HG02571 (cell line): Measurements from ENCODE around the gene COMMD3.
"Not testable (repeated sequence)": the region's sequence is repeated elsewhere in the genome, so short reads cannot be mapped to it uniquely, and the experiment has no call there.

ENCODE experiments used
- ATAC-seq: cut with Tn5 transposase; IDR thresholded peaks from one replicate; pipeline ENCODE4 v1.9.1; 2021; ENCODE audit warnings: mild to moderate bottlenecking, moderate library complexity; ENCODE audit not compliant: unreplicated experiment

The COMMD3 gene

DNA sequence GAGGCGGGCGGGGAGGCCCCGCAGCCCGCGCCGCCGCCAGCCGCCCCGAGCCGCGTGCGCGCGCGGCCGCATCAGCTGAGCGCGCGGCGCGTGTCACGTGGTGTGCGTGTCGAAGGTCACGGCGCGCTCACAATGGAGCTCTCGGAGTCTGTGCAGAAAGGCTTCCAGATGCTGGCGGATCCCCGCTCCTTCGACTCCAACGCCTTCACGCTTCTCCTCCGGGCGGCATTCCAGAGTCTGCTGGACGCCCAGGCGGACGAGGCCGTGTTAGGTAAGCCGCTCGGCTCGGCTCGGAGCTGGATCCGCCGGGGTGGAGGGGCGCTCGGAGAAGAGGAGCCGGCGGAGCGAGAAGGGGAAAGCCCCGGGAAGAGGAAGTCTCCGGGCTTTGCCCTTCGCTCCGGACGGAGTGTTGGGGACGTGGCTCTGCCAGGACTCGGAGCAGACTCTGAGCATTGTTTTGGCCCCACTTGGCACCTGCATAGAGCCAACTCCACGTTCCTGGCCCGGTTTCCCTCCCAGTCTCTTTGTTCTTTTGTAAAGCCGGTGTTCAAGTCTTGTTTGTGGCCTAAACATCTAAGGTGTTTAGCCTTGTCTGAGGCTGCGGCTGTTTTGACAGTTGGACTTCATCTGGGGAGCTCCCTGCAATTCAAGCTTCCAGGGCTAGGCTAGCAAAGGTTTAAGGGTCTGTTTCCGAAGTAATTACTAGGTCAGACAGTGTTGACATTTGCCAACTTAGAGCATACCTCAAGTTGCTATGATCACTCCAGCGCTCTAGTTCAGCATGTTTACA lies at the start of gene COMMD3:
COMMD3 (plus strand) TSS at position 103 of the 790 bp plus-strand sequence; CDS start at position 133, 30 bp downstream.
- peak; percentile 61 for ATAC-seq

DNA sequence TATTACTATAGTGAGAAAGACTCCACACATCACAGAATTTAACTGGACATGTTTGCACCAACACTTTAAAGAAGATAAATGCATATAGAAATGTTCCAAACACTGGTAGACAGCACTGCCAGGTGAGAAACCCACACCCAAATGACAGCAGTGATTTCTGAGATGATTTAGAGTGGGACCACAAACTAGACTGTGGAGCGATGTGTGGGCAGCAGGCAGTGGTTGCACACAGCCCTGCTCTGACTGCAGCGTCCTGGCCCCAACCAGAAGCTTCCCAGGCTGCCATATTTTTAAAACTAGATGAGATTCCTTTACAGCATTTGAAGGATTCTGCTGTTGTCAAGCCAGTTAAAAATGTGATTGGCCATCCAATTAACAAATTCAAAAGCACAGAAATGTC lies 47.7 kb upstream of the COMMD3 start:
- ATAC-seq, result no peak

DNA sequence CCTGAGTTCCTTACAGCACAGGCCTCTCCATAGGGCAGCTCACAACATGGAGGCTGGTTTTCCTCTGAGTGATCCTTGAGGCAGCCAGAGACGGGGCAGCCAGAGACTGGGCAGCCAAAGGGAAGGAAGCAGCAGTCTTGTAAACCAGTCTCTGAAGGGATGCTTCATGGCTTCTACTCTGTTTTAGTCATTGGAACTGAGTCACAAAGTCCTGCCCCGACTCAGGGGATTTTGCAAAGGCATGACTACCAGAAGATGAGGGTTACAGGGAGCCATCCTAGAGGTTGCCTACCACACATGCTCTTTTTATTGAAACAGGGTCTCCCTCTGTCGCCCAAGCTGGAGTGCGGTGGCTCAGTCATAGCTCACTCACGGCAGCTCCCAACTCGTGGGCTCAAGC lies 44.4 kb upstream of the COMMD3 start:
- no peak for ATAC-seq

DNA sequence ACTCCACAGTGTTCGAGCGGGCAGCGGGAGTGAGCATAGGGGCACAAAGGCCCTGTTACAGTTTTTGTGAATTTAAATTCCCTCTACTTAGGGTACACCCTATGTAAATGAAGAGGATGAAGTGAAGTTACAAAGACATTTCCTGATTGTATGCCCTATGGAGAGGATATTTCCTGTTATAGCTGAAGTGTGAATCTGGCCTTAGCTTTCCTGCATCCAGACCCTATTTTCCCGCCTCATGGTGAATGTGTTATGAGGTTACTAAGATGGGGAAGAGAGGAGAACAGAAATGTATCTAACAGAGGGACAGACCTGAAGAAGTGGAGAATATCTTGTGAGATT lies 37.8 kb upstream of the COMMD3 start:
- no peak for ATAC-seq

DNA sequence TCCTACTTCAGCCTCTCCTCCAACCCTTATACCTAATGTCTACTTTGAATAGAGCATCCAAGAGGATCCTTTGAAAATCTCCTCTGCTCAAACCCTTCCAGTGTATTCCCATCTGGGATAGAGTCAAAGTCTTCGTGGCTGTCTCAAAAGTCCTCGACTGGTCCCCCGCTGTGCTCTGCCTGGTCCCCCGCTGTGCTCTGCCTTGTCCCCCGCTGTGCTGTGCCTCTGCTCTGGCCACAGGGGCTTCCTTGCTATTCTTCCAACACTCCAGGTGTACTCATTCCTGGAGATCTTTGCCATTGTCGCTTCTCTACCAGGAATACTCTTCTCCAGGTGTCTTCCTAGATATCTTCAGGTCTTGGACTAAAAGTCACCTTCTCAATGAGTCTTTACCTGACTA lies 36.1 kb upstream of the COMMD3 start:
- ATAC-seq, result no peak

DNA sequence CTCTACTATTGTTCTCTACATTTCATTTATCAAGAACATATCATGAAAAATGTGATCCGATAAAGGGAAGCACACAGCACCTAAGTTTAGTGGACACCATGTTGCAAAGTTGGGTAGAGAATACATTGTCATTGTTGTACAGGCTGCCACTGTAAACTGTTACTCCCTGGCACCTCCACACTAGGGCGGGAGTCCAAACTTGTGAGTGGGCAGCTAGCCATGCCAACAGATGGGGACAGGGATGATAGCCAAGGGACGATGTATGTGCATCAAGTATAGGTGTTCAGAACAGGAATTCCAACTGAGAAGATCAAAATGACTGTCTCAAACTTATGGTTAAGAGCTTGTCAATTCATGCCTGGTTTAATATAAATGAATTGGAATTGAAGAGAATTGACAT lies 31.1 kb upstream of the COMMD3 start:
- no peak for ATAC-seq

DNA sequence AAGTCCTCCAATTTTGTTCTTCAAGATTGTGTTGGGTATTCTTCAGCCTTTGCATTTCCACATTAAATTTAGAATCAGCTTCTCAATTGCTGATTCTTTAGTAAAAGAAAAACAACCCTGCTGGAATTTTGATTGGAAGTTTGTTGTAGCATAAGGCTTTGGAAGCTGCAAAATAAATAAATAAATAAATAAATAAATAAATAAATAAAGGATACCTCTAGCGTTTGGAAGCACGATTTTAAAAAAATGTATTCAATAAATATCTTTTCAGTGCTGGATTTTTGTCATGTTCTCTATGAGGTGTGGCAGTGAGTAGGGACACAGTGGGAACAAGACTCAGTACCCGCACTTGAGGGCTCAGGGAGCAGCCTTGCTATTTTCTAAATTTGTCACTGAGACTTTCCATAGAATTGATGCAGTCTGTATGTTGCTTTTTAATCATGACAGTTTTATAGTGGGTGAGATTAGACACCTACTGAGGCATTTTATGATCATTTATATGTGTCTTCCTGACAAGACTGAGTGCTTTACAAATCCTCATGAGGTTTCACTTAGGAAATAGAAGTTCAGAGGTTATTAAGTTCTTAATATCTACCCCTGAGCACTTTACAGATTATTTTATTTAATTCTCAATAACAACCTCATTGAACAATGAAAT lies 22.3 kb upstream of the COMMD3 start:
- ATAC-seq, result no peak

DNA sequence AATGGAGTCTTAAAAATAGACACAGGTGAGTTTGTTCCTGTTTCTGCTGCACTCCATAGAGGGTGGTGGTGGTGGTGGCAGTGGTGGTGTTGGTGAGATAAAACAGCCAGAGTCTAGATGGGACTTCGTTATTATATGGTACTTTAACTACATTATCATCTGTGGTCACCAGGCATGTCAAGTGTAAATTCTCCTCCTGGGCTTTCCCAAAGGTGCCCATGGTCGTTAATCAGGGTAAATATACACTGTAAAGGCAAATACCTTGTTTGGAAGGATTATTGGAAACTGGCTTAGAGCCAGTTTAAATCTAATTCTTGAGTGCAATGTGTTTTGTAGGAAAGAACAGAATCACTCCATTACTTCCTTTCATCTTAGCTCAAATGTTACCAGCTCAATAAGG lies 21.5 kb upstream of the COMMD3 start:
- ATAC-seq, result no peak

DNA sequence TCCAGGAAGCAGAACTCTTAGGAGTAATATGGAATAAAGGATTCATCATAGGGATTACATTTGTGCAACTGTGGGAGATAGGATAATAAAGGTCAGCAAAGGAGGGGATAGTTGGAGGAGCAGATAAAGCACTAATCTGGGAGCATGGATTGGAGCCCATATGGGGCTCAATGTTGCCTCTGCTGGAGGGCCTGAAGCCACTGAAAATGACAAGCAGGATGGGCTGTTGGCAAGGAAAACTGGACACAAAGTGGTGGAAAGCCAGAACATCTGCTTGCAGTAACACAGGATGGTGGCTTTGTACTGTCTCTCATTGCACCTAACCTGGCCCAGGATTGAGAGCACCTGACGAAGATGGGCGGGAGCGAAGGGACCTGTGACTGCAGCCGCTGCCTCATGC lies 15.0 kb upstream of the COMMD3 start:
- ATAC-seq, result no peak

DNA sequence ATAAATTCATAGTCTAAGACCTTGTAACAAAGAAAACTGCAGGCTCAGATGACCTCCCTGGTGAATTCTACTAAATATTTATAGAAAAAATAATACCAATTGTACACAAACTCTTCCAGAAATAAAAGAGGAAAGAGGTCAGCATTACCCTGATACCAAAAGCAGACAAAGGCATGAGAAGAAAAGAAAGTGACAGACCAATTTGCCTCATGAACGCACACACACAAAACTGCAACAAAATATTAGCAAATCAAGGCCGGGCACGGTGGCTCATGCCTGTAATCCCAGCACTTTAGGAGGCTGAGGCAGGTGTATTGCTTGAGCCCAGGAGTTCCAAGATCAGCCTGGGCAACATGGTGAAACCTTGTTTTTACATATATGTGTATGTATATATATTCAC lies 12.7 kb upstream of the COMMD3 start:
- ATAC-seq, result no peak

DNA sequence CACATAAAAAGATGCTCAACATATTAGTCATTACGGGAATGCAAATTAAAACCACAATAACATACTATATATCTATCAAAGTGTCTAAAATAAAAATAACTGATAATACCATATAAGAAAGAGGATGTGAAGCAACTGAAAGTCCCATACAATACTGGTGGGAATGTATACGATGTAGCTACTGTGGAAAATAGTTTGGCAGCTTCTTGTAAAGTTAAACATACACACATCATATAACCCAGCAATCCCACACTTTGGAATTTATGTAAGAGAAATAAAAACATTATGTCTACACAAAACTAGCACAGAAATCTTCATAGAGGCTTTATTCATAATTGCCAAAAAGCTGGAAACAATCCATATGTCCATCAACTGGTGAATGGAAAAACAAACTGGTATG lies 10.5 kb upstream of the COMMD3 start:
- no peak for ATAC-seq

DNA sequence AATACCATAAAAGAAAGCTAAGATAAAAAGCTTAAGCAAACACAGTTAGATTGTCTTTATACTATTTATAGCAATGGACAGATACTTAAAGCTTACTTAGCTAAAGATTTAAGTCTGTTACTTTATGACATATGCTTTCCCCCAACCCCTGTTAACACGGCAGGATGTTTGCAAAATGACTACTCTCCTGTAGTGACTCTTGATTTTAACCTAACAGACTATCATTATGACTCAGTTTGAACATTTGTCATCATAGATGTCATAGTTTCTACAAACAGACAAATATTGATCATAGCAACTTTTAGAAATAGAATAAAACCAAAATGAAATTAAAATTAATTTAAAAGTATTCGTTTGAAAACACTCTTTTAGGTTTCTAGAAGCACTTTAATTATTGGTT lies 7.8 kb upstream of the COMMD3 start:
- ATAC-seq, result peak; percentile 97

DNA sequence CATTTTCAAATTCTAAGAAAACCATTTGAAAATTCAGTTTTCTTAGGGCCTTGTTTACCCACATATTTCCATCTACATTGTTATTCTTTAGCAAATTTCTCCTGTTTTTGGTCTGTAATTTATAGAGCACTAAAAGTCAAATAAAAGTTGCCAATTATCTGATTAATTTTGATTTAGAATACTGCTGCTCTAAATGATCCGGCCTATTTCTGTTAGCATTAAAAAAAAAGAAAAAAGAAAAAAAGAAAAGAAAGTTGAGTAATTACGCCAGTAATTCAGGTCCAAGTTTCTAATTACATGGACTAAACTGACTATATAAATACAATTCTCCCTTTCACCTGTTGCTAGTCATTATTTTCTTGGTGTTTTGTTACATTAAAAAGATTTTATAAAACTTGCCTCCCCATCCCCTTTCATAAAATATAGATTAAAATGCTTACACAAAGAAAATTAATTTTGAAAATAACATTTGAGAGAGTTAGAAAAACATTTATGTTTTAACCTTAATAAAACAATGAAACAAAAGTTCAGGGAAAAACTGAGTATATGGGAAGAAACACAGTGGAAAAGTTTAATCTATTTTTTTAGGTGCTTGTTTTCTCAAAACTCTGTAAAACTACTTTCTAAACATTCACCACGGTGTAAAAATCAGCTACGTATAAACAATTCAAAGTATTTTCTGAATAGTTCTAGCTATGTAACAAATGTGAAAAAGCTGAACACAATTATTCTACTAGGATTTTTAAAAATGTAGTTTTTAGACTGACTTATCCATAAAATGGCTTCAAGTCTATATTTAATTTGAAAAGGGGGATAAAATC lies 6.8 kb upstream of the COMMD3 start:
- ATAC-seq, result no peak

DNA sequence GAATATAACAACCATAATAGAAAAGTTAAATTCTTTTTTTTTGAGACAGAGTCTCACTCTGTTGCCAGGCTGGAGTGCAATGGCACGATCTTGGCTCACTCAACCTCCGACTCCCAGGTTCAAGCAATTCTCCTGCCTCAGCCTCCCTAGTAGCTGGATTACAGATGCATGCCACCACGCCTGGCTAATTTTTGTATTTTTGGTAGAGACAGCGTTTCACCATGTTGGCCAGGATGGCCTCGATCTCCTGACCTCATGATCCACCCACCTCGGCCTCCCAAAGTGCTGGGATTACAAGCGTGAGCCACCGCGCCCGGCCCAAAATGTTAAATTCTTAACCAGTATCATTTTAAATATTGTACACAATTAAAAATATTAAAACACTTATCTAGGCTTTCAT lies 6.2 kb upstream of the COMMD3 start:
- ATAC-seq, result not testable (repeated sequence)

DNA sequence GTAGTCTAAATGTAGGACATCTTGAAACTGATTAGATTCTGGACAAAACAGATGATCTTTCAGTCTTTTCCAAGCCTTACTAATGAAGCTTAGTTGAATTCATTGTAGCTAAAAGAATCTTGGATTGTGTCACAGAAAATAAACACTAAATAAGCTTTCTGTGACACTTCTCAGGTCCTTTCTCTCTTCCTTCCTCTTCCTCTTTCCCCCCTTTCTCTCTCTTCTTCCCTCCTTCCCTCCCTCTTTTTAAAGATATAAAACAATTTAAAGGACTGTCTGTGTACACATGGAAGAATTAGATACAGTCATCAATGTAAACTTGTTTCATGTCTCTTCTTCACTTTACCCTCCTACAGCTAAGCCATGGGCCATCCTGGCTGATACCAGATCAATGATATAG lies 5.3 kb upstream of the COMMD3 start:
- ATAC-seq, result no peak

DNA sequence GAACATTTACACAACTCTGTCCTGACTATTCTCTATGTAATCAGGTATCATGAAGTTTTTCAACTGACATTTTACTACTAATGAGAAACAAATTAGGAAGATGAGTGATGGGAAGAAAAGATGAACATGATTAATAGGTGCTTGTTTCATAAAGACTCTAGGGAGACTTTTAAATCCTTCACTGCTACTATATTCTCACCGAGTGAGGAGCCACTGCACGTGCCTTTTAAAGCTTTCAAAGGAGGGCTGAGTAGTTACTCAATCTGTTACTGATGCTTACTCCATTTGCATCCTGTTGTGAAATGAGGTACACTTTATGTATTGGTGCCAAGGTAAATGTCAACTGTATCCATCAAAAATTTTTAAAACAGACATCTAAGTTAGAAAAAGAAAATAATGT lies 1.3 kb upstream of the COMMD3 start:
- no peak for ATAC-seq

DNA sequence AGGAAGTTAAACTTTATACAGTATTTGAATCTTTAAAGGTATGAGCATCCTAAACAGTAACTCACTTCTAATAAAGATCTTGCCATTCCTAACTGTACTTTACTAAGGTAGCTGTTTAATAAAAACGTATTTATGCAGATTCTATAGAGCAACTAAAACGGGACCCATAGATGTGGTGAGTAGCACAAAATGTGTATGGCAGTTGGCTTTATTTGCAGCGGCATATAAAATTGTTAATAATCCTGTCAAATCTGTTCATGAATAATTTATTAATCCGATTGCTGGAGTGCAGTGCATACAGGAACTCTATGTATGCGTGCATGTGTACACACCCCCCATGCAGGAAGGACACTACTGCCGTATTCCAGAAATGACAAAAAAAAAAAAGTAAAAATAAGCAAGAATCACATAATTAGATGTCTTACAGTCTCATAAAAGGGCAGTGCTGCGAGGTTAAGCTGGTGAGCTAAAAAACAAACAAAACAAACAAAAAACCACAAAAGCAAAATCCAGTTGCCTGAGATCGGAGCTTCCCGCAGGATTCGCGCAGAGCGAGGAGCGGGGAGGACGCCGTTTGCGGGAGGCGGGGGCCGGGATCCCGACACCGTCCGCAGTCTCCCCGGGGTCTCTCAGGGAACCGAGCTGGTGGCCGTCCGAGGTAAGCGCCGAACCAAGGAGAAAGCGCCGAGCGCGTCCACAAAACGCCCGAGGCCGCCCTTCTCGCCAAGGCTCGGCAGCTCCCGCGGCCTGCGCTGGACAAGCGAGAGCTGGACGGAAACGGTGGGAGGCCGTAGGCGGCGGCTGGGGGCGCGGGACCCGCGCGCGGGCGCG lies 518 bp upstream of the COMMD3 start:
- peak; percentile 20 for ATAC-seq

DNA sequence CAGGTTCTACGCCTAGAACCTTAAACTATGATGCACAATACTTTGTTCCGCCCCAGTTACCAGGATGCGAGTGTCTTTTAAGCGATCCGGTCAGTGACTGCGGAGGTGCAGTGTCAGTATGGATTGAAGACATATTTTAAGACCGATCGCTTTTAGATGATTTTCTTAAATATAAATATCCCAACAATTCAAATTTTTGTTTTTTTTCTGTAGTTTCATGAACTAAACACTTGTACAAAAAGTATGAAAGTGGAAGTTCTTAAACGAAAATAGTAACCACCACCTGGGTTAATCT lies 835 bp downstream of the COMMD3 start:
- peak; percentile 29 for ATAC-seq

DNA sequence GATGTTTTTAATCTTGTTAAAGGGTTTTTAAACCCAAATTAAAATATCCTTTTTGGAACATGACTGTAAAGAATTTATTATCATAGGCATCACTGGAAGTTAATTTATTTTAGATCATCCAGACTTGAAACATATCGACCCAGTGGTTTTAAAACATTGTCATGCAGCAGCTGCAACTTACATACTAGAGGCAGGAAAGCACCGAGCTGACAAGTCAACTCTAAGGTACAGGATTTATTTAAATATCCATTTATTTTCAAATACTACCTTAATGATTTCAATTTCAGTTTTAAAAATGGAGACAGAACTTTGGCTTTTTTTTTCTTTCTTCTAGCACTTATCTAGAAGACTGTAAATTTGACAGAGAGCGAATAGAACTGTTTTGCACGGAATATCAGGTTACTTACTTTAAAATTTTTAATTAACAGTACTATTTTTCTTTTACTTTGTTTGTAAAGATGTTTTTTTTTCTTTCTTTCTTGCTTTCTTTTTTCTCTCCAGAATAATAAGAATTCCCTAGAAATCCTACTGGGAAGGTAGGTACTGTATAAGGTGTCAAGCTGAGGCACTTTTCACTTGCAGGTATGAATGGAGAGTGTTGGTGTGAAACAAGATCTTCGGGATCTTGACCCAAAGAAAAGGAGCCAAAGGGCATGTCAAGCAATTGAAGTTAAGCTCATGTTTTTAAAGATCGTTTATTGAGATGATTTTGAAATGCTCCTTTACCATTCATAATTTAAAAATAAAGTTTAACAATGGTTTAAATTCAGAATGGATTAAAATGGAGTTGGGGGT lies 1.8 kb downstream of the COMMD3 start:
- ATAC-seq, result no peak

DNA sequence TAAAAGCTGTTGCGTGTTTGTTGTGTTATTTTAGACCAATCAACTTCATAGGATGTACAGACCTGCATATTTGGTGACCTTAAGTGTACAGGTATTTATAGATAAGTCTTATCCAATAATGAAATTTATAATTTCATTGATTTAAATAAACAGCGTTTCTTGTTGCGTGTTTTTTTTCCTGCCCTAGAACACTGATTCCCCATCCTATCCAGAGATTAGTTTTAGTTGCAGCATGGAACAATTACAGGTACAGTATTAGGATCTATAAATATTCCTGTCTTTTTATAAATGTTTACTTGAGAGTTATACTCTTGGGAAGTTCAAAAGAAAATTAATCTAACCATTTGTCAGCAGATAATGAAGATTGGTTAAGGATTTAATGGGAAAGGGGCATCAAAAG lies 2.6 kb downstream of the COMMD3 start:
- no peak for ATAC-seq
